Fibroblast of lung (primary cell): ENCODE results near the gene SRGAP1. TPM values are rescaled to one million over a fixed set of nuclear protein-coding genes. Genes with fewer than 3 reads are reported as not detected.
A peak's percentile ranks its signal among the peaks of the same experiment; 100 is the strongest.

Experiments
- DNase-seq, 2 donors: peaks; one replicate each; pipeline versions ENCODE4 v3.0.0 to v3.0.0-alpha.2; 2010; ENCODE audit warnings: low read depth in 2 of 2
- H2AFZ ChIP-seq: 2 replicates; pipeline ENCODE4 v1.5.1; 2012; ENCODE audit warnings: low read length, control low read depth, inconsistent platforms
- H3K27ac ChIP-seq: 2 replicates; pipeline ENCODE4 v1.5.1; 2011; ENCODE audit warnings: low read length, control low read depth; ENCODE audit not compliant: insufficient read depth
- H3K27me3 ChIP-seq: 2 replicates; pipeline ENCODE4 v1.5.1; 2011; ENCODE audit warnings: mild to moderate bottlenecking, low read length; ENCODE audit not compliant: control insufficient read depth, insufficient read depth
- H3K36me3 ChIP-seq: 2 replicates; pipeline ENCODE4 v1.5.1; 2011; ENCODE audit warnings: low read length; ENCODE audit not compliant: control insufficient read depth, insufficient read depth
- H3K4me1 ChIP-seq: 2 replicates; pipeline ENCODE4 v1.5.1; 2011; ENCODE audit warnings: low read length; ENCODE audit not compliant: control insufficient read depth, insufficient read depth; ENCODE audit errors: extremely low read depth
- H3K4me2 ChIP-seq: 2 replicates; pipeline ENCODE4 v1.5.1; 2011; ENCODE audit warnings: low read length, control low read depth; ENCODE audit not compliant: insufficient read depth; ENCODE audit errors: extremely low read depth
- H3K4me3 ChIP-seq, 4 experiments: fragments of 200-600 bp in 1 of 4; sonication (generic) in 1 of 4; replicated peaks in 1 of 4; 2 replicates each; pipeline ENCODE4 v1.5.1; 2011 to 2016; ENCODE audit warnings: low read length in 4 of 4, low read depth in 3 of 4, mild to moderate bottlenecking in 3 of 4, control low read depth in 2 of 4, inconsistent platforms in 1 of 4, mixed read lengths in 1 of 4; ENCODE audit not compliant: insufficient read depth in 1 of 4; ENCODE audit errors: control extremely low read depth in 1 of 4
- H3K79me2 ChIP-seq: 2 replicates; pipeline ENCODE4 v1.5.1; 2012; ENCODE audit warnings: mild to moderate bottlenecking, low read length, inconsistent platforms; ENCODE audit not compliant: control insufficient read depth, insufficient read depth
- H3K9ac ChIP-seq: 2 replicates; pipeline ENCODE4 v1.5.1; 2011; ENCODE audit warnings: mild to moderate bottlenecking, low read length, control low read depth; ENCODE audit not compliant: insufficient read depth
- H3K9me3 ChIP-seq: 2 replicates; pipeline ENCODE4 v1.5.1; 2012; ENCODE audit warnings: low read depth, low read length; ENCODE audit not compliant: control insufficient read depth, insufficient read depth
- H4K20me1 ChIP-seq: 2 replicates; pipeline ENCODE4 v1.5.1; 2011; ENCODE audit warnings: low read length; ENCODE audit not compliant: control insufficient read depth, insufficient read depth; ENCODE audit errors: extremely low read depth
- CTCF ChIP-seq, 2 donors: IDR thresholded peaks in 1 of 2; conservative IDR thresholded peaks in 1 of 2; 1 replicate in 1 of 2; 2 replicates in 1 of 2; pipeline ENCODE4 v1.5.1; 2011 to 2012; ENCODE audit warnings: low read length in 2 of 2, control low read depth in 1 of 2, inconsistent platforms in 1 of 2, low read depth in 1 of 2, mild to moderate bottlenecking in 1 of 2
- EZH2 ChIP-seq: IDR thresholded peaks from 2 replicates; pipeline ENCODE4 v1.5.1; 2012; ENCODE audit warnings: low read length, control low read depth, mild to moderate bottlenecking; ENCODE audit errors: missing control alignments
- polyA plus RNA-seq, 2 donors: library from polyadenylated mRNA; depleted of rRNA in 1 of 2; stranded (reverse) in 1 of 2; unstranded in 1 of 2; fragments of >200 nt; gene quantifications; 2 replicates each; pipeline ENCODE4 v1.2.1, GENCODE V29; 2011 to 2012; ENCODE audit warnings: missing spikeins in 1 of 2
- total RNA-seq: library from RNA; depleted of rRNA; stranded (reverse); fragments of >200 nt; gene quantifications from 2 replicates; pipeline ENCODE4 v1.2.1, GENCODE V29; 2014

The SRGAP1 gene
- total and polyA plus RNA-seq, 2 donors (not counting 1 experiment from before 2014, with no cell fraction given) = 18.9 to 30.2 TPM

DNA sequence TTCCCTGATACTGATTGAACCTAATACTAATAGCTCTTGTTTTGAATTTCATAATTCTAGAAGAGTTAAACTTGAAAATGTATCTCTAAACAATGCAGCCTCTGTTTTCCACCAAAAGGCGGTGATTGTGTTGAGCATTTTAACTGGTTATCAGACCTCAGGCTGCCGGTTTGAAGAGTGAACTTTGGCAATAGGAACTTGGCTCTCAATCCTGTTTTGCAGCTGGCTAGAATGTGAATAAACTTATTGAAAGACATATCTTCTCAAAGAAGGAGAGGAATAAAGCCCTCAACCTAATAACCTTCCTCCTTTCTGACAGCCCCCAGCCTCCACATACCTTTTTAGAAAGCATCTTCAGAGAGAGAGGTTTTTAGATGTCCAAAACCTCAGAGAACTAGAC lies 105.4 kb downstream of the SRGAP1 start:
- no peaks in the 10 kb centered on the region for H3K36me3 ChIP-seq
- no peaks in the 10 kb centered on the region for H3K9me3 ChIP-seq
- no peaks in the 10 kb centered on the region for H3K27me3 ChIP-seq
- H2AFZ ChIP-seq = no peak overlapping the region
- peak; percentile 19 to 57 for DNase-seq
- H3K4me1 ChIP-seq = no peaks in the 10 kb centered on the region
- TF ChIP-seq CTCF (conservative IDR thresholded peaks at IDR 0.05 in 1 of 2, IDR thresholded peaks at IDR 0.05 in 1 of 2; ENCODE audit: low read depth in 1 of 2, low read length in 2 of 2) (no peak), EZH2 (no peak)
- no peak overlapping the region for H3K4me3 ChIP-seq
- H4K20me1 ChIP-seq = no peaks in the 10 kb centered on the region
- H3K79me2 ChIP-seq = peaks cover 58% of the 10 kb centered on the region
- no peak overlapping the region for H3K27ac ChIP-seq
- H3K9ac ChIP-seq = no peak overlapping the region
- H3K4me2 ChIP-seq = no peak overlapping the region

DNA sequence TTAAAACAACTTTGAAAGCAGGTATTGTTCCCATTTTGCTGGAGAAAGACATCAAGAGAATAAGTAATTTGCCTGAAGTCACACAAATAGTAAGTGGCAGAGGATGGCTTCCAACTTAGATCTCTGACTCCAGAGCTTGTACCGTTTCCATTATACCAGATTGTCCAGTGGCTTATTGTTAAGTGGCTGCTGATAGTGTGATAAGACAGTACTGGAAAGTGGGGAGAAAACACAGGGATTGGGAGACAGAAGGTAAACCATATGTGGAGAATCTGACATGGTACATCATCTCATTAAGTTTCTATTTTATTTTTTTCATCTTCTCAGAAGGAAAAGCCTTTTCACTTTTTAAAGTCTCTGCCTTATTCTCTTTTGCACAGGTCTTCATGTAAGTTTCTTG lies 108.5 kb downstream of the SRGAP1 start:
- H4K20me1 ChIP-seq = peaks cover 2% of the 10 kb centered on the region
- H3K27ac ChIP-seq = no peak overlapping the region

DNA sequence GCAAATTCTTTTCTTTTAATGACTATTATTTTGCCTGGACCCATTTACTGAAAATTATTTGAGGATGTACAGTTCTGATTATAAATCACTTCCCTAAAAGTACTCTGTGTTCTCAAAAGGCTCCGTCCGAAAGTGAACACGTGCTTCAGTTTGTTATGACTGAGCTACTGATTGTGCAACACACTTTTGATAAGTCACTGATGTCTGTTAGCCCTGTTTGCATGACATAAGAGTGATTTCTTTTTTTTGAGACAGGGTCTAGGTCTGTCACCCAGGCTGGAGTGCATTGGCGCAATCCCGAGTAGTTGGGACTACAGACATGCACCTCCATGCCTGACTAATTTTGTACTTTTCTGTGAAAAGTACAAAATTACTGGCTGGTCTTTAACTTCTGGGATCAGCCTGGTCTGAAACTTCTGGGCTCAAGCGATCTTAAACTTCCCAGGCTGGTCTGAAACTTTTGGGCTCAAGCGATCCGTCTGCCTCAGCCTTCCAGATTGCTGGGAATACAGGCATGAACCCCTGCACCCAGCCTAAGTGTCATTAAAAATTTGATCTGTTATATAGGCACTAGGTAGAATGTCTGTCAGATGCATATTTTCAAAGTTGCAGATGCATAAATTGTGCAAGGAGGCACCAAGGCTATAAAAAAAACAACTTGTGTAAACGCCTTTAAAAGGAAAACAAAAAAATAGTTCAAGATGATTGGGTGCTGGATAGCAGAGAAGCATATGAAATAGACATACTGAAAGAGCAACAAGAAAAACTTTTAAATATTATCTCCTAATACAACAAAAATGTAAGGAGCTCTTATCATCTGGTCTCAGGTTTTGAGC lies 111.5 kb downstream of the SRGAP1 start:
- DNase-seq = peak in 1 of 2 donors; percentile 92
- Histone ChIP-seq H3K79me2 (peaks cover 77% of the 10 kb centered on the region), H3K27me3 (no peaks in the 10 kb centered on the region), H3K4me2 (no peak overlapping the region), H3K9me3 (no peaks in the 10 kb centered on the region), H4K20me1 (peaks cover 2% of the 10 kb centered on the region), H2AFZ (no peak overlapping the region), H3K36me3 (no peaks in the 10 kb centered on the region), H3K9ac (no peak overlapping the region), H3K4me1 (no peaks in the 10 kb centered on the region), H3K27ac (no peak overlapping the region), H3K4me3 (peak overlapping the region in 2 of 4 experiments; percentile 7 to 17)
- no peak for TF ChIP-seq CTCF (conservative IDR thresholded peaks at IDR 0.05 in 1 of 2, IDR thresholded peaks at IDR 0.05 in 1 of 2; ENCODE audit: low read depth in 1 of 2, low read length in 2 of 2)

More for the DNA sequence above, 108.5 kb downstream of the SRGAP1 start:
- Histone ChIP-seq H2AFZ (no peak overlapping the region), H3K4me3 (no peak overlapping the region), H3K36me3 (no peaks in the 10 kb centered on the region), H3K9ac (no peak overlapping the region), H3K79me2 (peaks cover 67% of the 10 kb centered on the region), H3K9me3 (no peaks in the 10 kb centered on the region), H3K4me2 (no peak overlapping the region), H3K4me1 (no peaks in the 10 kb centered on the region), H3K27me3 (no peaks in the 10 kb centered on the region)
- no peak for DNase-seq
- TF ChIP-seq EZH2 (no peak), CTCF (conservative IDR thresholded peaks at IDR 0.05 in 1 of 2, IDR thresholded peaks at IDR 0.05 in 1 of 2; ENCODE audit: low read depth in 1 of 2, low read length in 2 of 2) (no peak)
